ENCODE data around the gene ST8SIA6.

- no peak for TF ChIP-seq CTCF (IDR thresholded peaks at IDR 0.05)
- no peak for TF ChIP-seq EZH2 (IDR thresholded peaks at IDR 0.05)
- TF ChIP-seq EZH2phosphoT487 (IDR thresholded peaks at IDR 0.05): no peak
Observed at GRCh38 chr10:17309435-17309834, 145.0 kb downstream of the ST8SIA6 start.
